Stimulated activated CD8-positive, alpha-beta memory T cell treated with anti-CD3 and anti-CD28 coated beads, Interleukin-12 subunit alpha, Interleukin-12 subunit beta, amount 100 ng/mL, for 24 hours (primary cell): Measurements from ENCODE around the gene MAP1LC3A.

Source experiments
- DNase-seq: peaks from one replicate; pipeline ENCODE4 v3.0.0-alpha.2; 2020; ENCODE audit errors: extremely low read depth

MAP1LC3A gene

GRCh38 chr20:34529742-34530141, 28.8 kb upstream of the MAP1LC3A start:
- DNase-seq: no peak

DNA sequence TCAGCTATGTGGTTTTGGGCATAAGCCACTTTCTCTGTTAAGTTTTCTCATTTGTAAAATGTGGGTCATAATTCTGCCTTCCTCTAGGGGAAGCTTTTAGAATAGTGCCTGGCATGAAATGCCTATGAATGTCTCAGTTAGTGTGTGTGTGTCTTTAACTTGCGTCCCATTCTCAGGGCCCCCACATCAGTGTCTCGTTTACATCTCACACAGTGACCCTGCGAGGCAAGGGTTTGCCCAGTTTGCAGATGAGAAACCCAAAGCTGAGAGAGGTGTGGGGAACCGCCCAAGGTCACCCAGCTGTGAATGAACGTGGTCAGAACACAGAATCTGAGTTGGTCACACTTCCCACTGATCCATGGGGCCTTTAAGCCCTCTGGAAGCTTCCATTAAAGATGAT, 28.2 kb upstream of the MAP1LC3A start:
- no peak for DNase-seq

GRCh38 chr20:34531608-34532265, 26.8 kb upstream of the MAP1LC3A start:
- DNase-seq: no peak

- no peak for DNase-seq
Observed at GRCh38 chr20:34532320-34532719, 26.2 kb upstream of the MAP1LC3A start.

DNA sequence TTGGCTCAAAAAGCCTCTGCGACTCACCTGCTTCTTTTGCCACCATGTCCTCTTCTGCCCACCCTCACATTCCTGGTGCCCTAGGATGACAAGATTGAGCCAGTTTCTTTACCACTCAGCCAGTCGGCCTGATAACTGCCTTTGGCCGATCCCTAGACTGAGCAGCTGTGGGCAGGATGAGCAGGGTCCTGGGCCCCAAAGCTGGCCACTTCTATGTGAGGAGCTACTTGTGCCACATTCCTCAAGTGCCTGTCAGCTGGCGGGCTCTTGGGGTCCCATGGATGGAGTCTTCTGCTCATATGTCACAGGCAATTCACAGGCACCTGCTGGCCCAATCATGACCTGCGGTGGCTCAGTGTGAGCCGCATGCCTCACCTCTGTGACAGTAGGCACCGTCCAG, 25.8 kb upstream of the MAP1LC3A start:
- no peak for DNase-seq

GRCh38 chr20:34534391-34535165, 23.9 kb upstream of the MAP1LC3A start:
- DNase-seq: no peak

- no peak for DNase-seq
Observed at GRCh38 chr20:34535301-34535840, 23.1 kb upstream of the MAP1LC3A start.

- no peak for DNase-seq
Observed at GRCh38 chr20:34535857-34536256, 22.7 kb upstream of the MAP1LC3A start.

GRCh38 chr20:34536798-34537394, 21.6 kb upstream of the MAP1LC3A start:
- no peak for DNase-seq

DNA sequence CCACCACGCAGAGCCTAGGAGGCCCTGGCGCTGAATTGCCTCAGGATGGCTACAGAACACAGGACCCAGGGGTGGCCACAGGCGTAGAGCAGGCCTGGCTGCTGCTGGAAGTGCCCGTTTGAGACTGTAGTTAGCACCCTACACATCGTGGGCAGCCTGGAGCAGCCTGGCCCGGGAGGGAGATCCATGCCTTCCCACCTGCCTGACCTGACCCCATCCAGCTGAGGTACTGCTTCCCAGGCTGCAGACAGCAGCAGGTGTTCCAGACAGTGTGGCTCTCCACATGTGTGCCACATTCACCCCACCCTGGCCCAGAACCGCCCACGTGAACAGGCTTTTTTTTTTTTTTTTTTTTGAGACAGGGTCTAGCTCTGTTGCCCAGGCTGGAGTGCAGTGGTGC, 20.9 kb upstream of the MAP1LC3A start:
- no peak for DNase-seq

DNA sequence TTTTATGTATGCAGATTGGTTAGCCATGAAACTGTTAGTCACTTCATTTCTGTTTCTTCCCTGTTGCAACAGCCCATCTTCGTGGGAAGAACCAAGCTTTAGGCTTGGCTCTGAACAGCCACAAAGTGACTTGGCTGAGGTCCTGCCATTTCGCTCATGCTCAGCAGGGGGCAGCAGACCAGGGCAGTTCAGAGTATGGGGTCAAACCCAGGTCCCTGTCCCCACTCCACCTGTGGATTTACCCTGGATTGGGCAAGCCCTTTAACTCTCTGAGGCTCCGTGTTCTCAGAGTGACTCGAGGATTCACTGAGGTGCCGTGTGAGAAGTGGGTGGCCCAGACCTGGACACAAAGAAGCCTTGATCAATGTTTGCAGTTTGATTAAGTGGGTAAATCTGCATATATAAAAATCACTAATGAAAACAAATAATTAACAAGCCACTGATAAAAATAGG, 19.8 kb upstream of the MAP1LC3A start:
- DNase-seq: no peak

DNA sequence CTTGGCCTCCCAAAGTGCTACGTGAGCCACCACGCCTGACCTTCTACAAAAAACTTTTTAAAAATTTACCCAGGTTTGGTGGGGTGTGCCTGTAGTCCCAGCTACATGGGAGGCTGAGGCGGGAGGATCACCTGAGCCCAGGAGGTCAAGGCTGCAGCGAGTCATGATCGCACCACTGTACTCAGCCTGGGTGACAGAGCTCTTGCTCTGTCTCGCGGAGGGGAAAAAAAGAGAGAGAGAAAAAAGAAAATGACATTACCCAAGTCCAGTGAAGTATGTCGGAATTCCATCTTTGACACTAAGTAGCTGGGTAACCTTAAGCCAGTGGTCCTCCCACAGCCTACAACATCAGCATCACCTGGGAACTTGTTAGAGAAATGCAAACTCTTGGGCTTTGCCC, 18.8 kb upstream of the MAP1LC3A start:
- no peak for DNase-seq

- no peak for DNase-seq
Observed at GRCh38 chr20:34540596-34541263, 17.8 kb upstream of the MAP1LC3A start.

DNA sequence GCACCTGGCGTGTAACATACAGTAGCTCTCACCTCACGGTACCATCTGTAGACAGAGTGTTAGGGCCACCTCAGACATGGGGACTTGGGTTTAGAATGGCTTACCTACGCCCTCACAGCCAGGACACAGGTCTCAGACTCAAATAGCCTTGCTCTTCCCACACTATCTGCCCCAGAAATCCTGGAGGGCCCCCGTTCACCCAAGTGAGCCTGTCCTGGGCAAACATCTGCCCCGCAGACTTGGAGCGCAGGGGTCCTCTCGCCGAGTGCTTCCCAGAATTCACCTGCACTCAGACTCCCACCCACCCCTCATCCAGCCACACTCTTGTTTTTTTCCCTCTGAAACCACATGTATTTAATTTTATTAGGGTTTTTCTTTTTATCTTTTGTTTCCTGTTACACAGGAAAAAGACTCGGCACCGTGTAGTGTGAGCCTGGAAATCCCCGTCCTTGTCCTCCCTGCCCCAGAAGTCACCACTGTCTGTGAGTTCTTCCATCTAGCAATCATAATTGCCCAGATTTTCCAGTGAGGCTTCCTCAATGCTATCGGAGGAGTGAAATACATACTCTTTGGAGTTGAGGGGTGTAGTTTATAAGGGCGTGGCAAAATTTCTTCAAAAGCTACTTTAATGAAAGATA, 17.1 kb upstream of the MAP1LC3A start:
- DNase-seq: no peak

DNA sequence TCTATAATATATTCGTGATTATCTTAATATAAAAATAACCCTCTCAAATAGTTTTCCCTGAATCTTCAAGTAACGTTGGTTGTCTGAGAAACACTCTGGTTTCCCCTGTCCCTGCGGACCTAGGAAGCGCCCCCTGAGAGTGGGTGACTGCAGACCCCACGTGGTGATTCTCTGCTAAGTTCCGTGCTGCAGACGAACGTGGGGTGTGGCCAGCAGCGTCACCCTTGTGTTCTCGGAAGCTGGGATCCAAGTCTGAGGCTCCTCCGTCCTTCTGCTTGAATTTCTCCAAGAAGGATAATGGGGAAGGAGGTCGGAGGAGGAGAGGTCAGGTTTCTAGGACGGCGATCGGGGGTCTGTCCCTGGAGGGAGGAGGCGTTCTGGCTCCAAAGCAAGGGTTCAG, 16.6 kb upstream of the MAP1LC3A start:
- no peak for DNase-seq

DNA sequence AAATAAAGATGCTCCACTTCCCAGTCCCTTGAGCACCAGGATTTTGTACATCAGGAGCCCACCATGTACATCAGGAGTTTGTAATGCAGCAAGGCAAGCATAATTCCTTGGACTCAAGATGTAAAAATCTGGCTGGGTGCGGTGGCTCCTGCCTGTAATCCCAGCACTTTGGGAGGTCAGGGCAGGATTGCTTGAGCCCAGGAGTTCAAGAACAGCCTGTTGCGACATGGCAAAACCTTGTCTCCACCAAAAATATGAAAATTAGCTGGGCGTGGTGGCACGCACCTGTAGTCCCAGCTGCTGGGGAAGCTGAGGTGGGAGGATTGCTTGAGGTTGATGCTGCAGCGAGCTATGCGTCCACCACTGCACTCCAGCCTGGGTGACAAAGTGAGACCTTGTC, 16.1 kb upstream of the MAP1LC3A start:
- DNase-seq: no peak

DNA sequence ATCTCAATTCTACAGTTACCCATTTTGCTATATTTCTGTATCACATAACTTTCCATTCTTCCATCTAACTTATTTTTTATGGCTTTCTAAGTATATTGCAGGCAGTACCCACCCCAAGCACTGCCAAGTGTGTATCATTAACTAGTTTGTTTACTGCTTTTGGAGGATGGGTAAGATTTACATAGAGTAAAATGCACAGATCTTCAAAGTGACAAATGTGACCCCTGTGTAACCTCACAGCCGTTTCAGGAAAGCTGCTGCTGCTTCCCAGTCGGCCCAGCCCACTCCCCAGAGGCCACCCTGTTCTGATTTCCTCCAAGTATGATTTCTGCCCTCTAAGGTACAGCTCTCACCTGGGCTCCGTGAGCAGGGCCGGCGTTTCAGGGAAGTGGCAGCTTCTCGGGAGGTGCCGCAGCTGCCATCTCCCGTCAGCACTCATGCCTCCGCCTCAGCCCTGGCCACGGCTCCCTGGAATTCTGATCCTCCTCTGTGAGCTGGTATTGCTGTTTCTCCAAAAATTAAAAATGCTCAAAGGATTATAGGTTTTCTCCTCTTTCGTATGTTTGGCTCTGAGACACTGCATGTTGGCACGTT, 15.0 kb upstream of the MAP1LC3A start:
- no peak for DNase-seq

DNA sequence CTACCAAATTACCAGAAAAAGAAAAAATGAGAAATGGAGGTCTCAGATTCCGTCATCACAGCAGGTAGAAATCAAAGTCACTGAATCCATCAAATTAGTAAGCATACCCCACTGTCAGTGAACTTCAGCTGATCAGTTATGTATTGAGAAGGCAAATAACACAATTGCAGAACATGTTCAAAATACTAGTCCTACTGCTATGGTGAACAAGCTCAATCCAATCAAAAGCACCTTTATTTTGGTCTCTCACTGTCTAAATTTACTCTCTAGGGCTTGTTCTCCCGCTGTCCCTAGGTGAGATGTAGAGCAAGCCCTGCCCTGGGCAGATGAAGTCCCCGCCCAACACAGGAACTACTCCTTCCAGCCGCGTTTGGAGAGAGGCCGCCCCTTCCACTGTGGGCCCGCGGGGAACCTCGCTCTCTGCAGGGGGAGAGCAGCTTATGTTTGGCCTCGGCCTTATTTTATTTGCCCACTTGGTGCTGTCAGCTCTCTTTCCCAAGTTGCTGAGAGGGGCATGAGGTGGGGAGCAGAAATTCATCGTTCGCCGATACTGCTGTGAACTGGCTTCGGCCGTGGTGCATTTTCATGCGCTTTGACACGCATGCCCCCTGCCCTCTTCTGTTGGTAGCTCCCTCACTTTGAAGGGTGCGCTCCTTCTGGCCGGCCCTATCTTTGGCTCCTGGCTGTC, 14.3 kb upstream of the MAP1LC3A start:
- DNase-seq: no peak

- no peak for DNase-seq
Observed at GRCh38 chr20:34546751-34547181, 11.8 kb upstream of the MAP1LC3A start.

GRCh38 chr20:34547844-34548613, 10.5 kb upstream of the MAP1LC3A start:
- no peak for DNase-seq
